Mucosa of descending colon (tissue), 3 donors: ENCODE data around the gene MRPS27. TPM values are rescaled to one million over a fixed set of nuclear protein-coding genes. Genes with fewer than 3 reads are reported as not detected.

Experiments
- ATAC-seq: fragments of 200-7000 bp; cut with Tn5 transposase; one replicate; pipeline ENCODE4 v1.9.1; 2020; ENCODE audit warnings: mild to moderate bottlenecking, moderate library complexity
- DNase-seq, 3 donors: peaks; one replicate each; pipeline ENCODE4 v3.0.0-alpha.2; 2020
- H3K36me3 ChIP-seq: fragments of 200-600 bp; one replicate; pipeline ENCODE4 v1.8.0; 2021; ENCODE audit warnings: low read depth, mild to moderate bottlenecking
- H3K4me1 ChIP-seq: fragments of 200-600 bp; one replicate; pipeline ENCODE4 v1.8.0; 2021; ENCODE audit warnings: low read depth, mild to moderate bottlenecking
- H3K4me3 ChIP-seq: fragments of 200-600 bp; one replicate; pipeline ENCODE4 v1.8.0; 2021; ENCODE audit warnings: mild to moderate bottlenecking
- H3K9me3 ChIP-seq: fragments of 200-600 bp; one replicate; pipeline ENCODE4 v1.8.0; 2021; ENCODE audit warnings: mild to moderate bottlenecking
- intact Hi-C, 2 donors: fragments of 100-400 bp; cut with DNase I in 1 of 2; cut with micrococcal nuclease in 1 of 2; formaldehyde crosslinking; loops; one replicate each; pipeline versions ENCODE4 v1.11.0 to v1.11.1; 2022; cut with DNase I, micrococcal nuclease
- total RNA-seq, 3 donors: library from RNA; stranded (reverse); fragmentation: NEBNext Ultra II Directional in 2 of 3; extraction: Animal tissue kit (Norgen Biotek cat#: 25700) in 2 of 3; gene quantifications; one replicate each; pipeline versions ENCODE4 v1.2.1 to v1.2.4, GENCODE V29; 2021 to 2023
- TF ChIP-seq, protein P1 (sequence below): fragments of 200-600 bp; IDR thresholded peaks from one replicate; pipeline ENCODE4 v1.8.0; 2022; ENCODE audit warnings: antibody characterized with exemption, mild to moderate bottlenecking
- donor health status: DM: no; HTN: no; CAD: no; lungs with moderate emphysema.
- donor health status: DM: no; HTN: no; CAD: no.
- donor health status: DM: no; HTN: yes; CAD: no.

MRPS27 gene
- total RNA-seq, 3 donors from 2014 or later: 32.7 to 40.3 (median 37.6) TPM

DNA sequence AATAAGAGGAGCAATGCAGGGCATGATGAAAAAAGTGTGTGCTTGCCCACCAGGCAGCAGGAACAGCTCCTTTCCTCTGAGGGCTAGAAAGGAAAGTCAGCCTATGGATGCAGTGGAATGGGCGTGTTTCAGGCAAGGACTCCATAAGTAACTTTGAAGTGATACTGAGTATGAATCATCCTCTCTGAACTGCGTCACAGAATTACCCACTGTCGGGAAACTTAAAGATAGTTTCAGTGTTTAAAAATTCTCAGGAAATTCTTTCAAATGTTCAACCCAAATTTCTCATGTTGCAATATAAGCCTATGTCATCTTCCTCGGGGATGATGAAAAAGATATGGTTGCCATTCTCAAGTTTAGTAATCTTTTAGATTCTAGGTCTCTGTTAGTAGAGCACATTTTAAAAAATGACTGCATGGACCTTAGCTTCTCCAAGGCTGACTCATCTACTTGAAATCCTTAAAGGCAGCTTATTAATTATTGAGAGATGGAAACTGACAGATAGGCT lies 27.8 kb upstream of the MRPS27 start:
- TF ChIP-seq, protein P1, sequence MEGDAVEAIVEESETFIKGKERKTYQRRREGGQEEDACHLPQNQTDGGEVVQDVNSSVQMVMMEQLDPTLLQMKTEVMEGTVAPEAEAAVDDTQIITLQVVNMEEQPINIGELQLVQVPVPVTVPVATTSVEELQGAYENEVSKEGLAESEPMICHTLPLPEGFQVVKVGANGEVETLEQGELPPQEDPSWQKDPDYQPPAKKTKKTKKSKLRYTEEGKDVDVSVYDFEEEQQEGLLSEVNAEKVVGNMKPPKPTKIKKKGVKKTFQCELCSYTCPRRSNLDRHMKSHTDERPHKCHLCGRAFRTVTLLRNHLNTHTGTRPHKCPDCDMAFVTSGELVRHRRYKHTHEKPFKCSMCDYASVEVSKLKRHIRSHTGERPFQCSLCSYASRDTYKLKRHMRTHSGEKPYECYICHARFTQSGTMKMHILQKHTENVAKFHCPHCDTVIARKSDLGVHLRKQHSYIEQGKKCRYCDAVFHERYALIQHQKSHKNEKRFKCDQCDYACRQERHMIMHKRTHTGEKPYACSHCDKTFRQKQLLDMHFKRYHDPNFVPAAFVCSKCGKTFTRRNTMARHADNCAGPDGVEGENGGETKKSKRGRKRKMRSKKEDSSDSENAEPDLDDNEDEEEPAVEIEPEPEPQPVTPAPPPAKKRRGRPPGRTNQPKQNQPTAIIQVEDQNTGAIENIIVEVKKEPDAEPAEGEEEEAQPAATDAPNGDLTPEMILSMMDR: no peak
- Histone ChIP-seq H3K4me1 (no peaks in the 10 kb centered on the region), H3K9me3 (no peaks in the 10 kb centered on the region), H3K4me3 (no peak overlapping the region), H3K36me3 (no peaks in the 10 kb centered on the region)
- DNase-seq (no peak), ATAC-seq (no peak)
- intact Hi-C loops: no loop called here

DNA sequence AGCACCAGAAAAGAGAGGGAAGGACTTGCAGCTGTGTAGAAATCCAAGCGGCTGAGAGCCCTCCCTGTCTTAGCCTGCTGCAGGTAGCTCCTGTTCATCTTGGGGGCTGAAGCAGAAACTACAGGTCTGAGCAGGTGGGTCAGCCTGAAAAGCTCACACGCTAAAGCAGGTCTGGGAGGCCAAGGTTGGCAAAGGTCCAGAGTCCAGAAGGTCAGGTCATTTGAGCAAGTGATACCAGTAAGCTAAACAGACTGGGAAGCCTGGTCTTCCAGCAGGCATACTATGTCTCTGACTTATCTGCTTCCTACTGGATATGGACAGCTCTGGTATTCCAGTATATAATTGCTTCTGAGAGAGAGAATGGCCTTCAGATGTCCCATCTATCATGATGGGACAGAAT lies 26.4 kb upstream of the MRPS27 start:
- no peaks in the 10 kb centered on the region for H3K4me1 ChIP-seq
- H3K4me3 ChIP-seq: no peak overlapping the region
- TF ChIP-seq, protein P1: no peak
- H3K9me3 ChIP-seq: no peaks in the 10 kb centered on the region
- DNase-seq (no peak), ATAC-seq (no peak)
- intact Hi-C loops: no loop called here
- H3K36me3 ChIP-seq: no peaks in the 10 kb centered on the region

DNA sequence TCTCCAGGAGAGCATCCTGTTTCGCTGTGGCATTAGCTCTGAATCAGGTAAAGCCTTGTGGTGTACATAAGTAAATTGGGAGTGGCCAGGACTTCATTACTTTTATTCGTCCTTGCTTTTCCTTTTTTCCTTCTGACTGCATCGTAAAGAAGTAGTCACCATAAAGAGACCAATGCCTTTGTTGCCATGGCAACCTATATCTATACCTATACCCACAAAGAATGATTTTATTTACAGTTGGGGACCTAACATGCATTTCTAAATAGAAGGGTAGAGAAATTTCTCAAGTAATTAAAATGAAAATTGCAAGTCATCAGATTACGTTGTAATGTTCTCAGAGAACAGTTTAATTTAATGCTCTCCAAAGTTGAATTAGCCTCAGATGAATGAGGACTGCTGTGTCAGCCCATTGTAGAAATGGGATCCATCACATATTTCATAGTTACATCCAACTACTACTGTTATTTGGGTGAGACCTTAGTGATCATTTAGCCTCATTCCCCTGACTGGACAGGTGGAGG lies 18.7 kb upstream of the MRPS27 start:
- DNase-seq (no peak), ATAC-seq (no peak)
- no peaks in the 10 kb centered on the region for H3K36me3 ChIP-seq
- no peaks in the 10 kb centered on the region for H3K4me1 ChIP-seq
- TF ChIP-seq, protein P1: no peak
- H3K4me3 ChIP-seq: no peak overlapping the region
- intact Hi-C loops: no loop called here
- no peaks in the 10 kb centered on the region for H3K9me3 ChIP-seq

DNA sequence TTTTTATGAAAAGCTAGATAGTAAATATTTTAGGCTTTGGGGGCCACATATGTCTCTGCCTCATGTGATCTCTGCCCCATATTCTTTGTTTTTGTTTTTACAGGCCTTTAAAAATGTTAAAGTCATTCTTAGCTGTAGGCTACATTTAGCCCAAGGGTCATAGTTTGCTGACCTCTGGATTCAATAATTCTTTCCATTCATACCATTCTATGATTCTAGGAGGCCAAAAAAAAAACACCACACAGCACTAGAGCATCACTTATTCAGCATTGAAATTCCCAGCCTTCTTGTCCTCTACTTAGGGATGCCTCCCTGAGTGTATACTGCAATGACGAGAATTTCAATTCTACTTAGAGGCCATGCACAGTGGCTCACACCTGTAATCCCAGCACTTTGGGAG lies 17.1 kb upstream of the MRPS27 start:
- TF ChIP-seq, protein P1: no peak
- intact Hi-C loops: no loop called here
- Histone ChIP-seq H3K36me3 (no peaks in the 10 kb centered on the region), H3K9me3 (no peaks in the 10 kb centered on the region), H3K4me1 (no peaks in the 10 kb centered on the region), H3K4me3 (no peak overlapping the region)
- DNase-seq (no peak), ATAC-seq (no peak)

DNA sequence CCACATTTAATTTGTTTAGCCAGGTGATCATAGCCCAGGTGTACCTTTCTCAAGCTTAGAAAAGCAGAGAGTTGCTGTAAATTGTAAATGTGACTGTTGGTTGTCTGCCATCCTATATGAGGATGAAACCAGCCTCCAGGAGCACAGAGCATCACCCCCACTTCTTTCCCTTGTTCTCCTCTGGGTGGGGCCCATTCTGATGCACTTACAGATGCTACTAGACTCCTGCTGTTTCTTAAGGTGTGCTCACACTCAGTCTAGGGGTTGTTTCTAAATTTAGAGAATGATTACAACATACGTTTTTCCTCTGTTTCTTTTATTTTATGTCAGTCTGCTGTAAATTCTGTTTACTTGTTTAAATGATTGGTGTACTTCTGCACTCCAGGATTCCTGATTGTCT lies 10.7 kb upstream of the MRPS27 start:
- H3K9me3 ChIP-seq: no peaks in the 10 kb centered on the region
- TF ChIP-seq, protein P1: no peak
- ATAC-seq: no peak
- intact Hi-C loops: no loop called here
- H3K4me3 ChIP-seq: no peak overlapping the region
- H3K36me3 ChIP-seq: no peaks in the 10 kb centered on the region
- no peaks in the 10 kb centered on the region for H3K4me1 ChIP-seq
- no peak for DNase-seq

DNA sequence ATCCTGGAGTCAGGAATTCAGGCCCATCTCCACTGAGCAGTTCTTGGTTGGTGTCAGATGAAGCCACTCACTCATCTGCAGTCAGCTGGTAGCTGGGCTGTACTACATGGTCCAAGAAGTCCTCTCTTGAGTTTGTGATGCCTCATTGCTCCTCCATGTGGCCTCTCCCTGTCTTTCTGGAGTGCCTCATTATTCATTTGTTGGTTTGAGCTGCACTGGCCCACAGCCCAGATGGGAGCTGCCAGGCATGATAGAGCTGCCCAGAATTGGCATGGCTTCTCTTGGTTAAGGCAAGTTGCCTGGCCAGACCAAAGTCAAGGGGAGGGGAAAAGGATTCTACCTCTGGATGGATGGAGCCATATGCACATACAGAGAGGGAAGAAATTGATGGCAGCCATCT lies 8.1 kb upstream of the MRPS27 start:
- no peak overlapping the region for H3K4me3 ChIP-seq
- H3K9me3 ChIP-seq: no peaks in the 10 kb centered on the region
- no peaks in the 10 kb centered on the region for H3K36me3 ChIP-seq
- DNase-seq: no peak
- H3K4me1 ChIP-seq: no peaks in the 10 kb centered on the region
- no peak for ATAC-seq
- intact Hi-C loops: no loop called here
- TF ChIP-seq, protein P1: no peak
